ENCODE results near the gene ASTN2. TPM values are rescaled to one million over a fixed set of nuclear protein-coding genes. Genes with fewer than 3 reads are reported as not detected.

Gene ASTN2
- total and polyA plus RNA-seq, 9 of the 15 experiments (the other 6 are each of a cell fraction or from before 2014, with no cell fraction given): 0.56 to 3.5 (median 1.9) TPM

GRCh38 chr9:117136461-117136860 lies 278.4 kb downstream of the ASTN2 start (continued):
- TF ChIP-seq ZNF197 (CRISPR knock-in tag; IDR thresholded peaks at IDR 0.05; ENCODE audit: low read depth): no peak
- no peak for TF ChIP-seq CBFA2T3 (IDR thresholded peaks at IDR 0.05)
- no peak for TF ChIP-seq CAMTA2 (CRISPR knock-in tag; conservative IDR thresholded peaks at IDR 0.05)
- TF ChIP-seq RFX1 (IDR thresholded peaks at IDR 0.05): no peak
- no peak for TF ChIP-seq ZKSCAN8 (CRISPR knock-in tag; IDR thresholded peaks at IDR 0.05)
- no peak for TF ChIP-seq RUNX1 (IDR thresholded peaks at IDR 0.05; ENCODE audit: low read depth)
- TF ChIP-seq CHD1 (IDR thresholded peaks at IDR 0.05; ENCODE audit: low read length): no peak
- TF ChIP-seq MYC (IDR thresholded peaks at IDR 0.05; ENCODE audit: low read depth, low read length): no peak
- TF ChIP-seq MYC (CRISPR knock-in tag; IDR thresholded peaks at IDR 0.05; ENCODE audit: borderline replicate concordance, low read depth): no peak

DNA sequence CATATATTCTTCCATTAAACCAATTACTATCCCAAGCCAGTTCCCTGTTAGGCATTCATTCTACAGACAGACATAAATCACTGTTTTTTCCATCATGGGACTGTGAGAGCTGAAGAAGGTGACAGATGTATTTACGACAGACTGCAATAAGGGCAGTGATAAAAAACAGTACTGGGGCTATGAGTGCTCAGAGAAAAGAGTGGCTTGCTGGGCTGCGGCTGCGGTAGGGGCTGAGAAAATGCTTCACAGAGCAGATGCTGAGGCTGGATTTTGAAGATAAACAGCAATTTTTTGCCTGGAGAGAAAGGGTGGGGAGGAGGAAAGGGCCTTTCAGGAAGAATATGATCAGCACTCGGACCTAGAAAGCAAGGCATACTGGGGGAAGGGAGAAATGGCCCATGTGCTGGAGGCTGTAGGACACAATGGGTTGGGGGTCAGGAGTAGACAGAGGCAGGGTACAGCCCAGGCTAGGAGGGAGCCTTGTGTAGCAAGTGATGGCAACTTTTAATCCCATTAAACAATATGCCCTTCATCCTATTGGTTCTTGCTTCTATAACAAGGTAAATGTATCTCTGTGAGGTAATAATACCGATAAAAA lies 279.3 kb downstream of the ASTN2 start:
- H3K4me1 ChIP-seq (replicated peaks in 1 of 2; ENCODE audit: control insufficient read depth in 2 of 2, insufficient read depth in 2 of 2, low read length in 2 of 2): no peaks in the 10 kb centered on the region
- intact Hi-C loops (cut with micrococcal nuclease) (no loop called here), in situ Hi-C loops (cut with MboI) (no loop called here)
- no peaks in the 10 kb centered on the region for H3K36me3 ChIP-seq (ENCODE audit: control insufficient read depth, insufficient read depth, low read length)
- no peak overlapping the region for H3K9ac ChIP-seq (ENCODE audit: insufficient read depth in 1 of 2, low read depth in 2 of 2, low read length in 2 of 2)
- CTCF ChIA-PET (ENCODE audit: low intra/inter-chr PET ratio): no interaction called here
- no peak overlapping the region for H3K4me3 ChIP-seq
- no peaks in the 10 kb centered on the region for H4K20me1 ChIP-seq (replicated peaks; ENCODE audit: control insufficient read depth, insufficient read depth, low read length)
- no peak overlapping the region for H3K27ac ChIP-seq (ENCODE audit: extremely low read depth, low read depth, low read length)
- H3K79me2 ChIP-seq (ENCODE audit: control insufficient read depth, insufficient read depth, low read length): no peaks in the 10 kb centered on the region
- no peaks in the 10 kb centered on the region for H3K27me3 ChIP-seq (ENCODE audit: control insufficient read depth in 2 of 2, insufficient read depth in 2 of 2, low read length in 2 of 2)
- no peak for FAIRE-seq
- ATAC-seq: no peak
- no peak for DNase-seq (ENCODE audit: extremely low read depth in 1 of 4, low spot score in 3 of 4)
- H2AFZ ChIP-seq (ENCODE audit: low read depth, low read length): no peak overlapping the region
- POLR2A ChIA-PET: no interaction called here
- H3K9me3 ChIP-seq (replicated peaks; ENCODE audit: control insufficient read depth, insufficient read depth, low read depth, low read length): 0 out of 2 replicates have a peak, but pooled peaks cover 1% of the 10 kb centered on the region
- H3K4me2 ChIP-seq (ENCODE audit: insufficient read depth, low read length): no peak overlapping the region
- TF ChIP-seq E4F1 (CRISPR knock-in tag; IDR thresholded peaks at IDR 0.05; ENCODE audit: borderline replicate concordance): no peak
- no peak for TF ChIP-seq HOXB6 (CRISPR knock-in tag; IDR thresholded peaks at IDR 0.05; ENCODE audit: borderline replicate concordance)
- no peak for TF ChIP-seq CBX8 (IDR thresholded peaks at IDR 0.05; ENCODE audit: borderline replicate concordance, extremely low read depth, low read depth, low read length, poor library complexity, severe bottlenecking)
- no peak for TF ChIP-seq ZNF253 (CRISPR knock-in tag; conservative IDR thresholded peaks at IDR 0.05)
- TF ChIP-seq GATAD2B (IDR thresholded peaks at IDR 0.05; ENCODE audit: borderline replicate concordance): no peak
- no peak for TF ChIP-seq CCNT2 (IDR thresholded peaks at IDR 0.05; ENCODE audit: borderline replicate concordance, extremely low read depth, insufficient read length, low read depth, low read length)
- TF ChIP-seq U2AF1 (optimal IDR thresholded peaks at IDR 0.05; ENCODE audit: low read depth, low read length): no peak
- TF ChIP-seq L3MBTL2 (IDR thresholded peaks at IDR 0.05): no peak
- no peaks in the 10 kb centered on the region for H3K9me1 ChIP-seq (ENCODE audit: control insufficient read depth, insufficient read depth, low read length)
- 3% methylated on average over 5 of the region's 5 CpGs for WGBS (ENCODE audit: insufficient coverage, low coverage, missing lambda C conversion rate)
- BruUV-seq (replicated peaks): no TSS peak

All from K562 (cell line).